ENCODE measurements around the gene EXOC3L1.

EXOC3L1 gene

GRCh38 chr16:67229906-67230808, 40.2 kb upstream of the EXOC3L1 start:
- Histone ChIP-seq H3K27me3 (ENCODE audit: control insufficient read depth, insufficient read depth, low read length) (no peaks in the 10 kb centered on the region), H3K9me3 (ENCODE audit: control insufficient read depth, insufficient read depth, low read length) (no peaks in the 10 kb centered on the region), H3K9ac (ENCODE audit: low read depth, low read length) (no peak overlapping the region), H3K36me3 (ENCODE audit: control insufficient read depth, insufficient read depth, low read length) (peaks cover 55% of the 10 kb centered on the region), H3K27ac (ENCODE audit: low read depth, low read length) (no peak overlapping the region), H3K4me1 (ENCODE audit: control insufficient read depth, insufficient read depth, low read length) (peaks cover 4% of the 10 kb centered on the region; the same call in 1 of the 2 replicates), H3K4me3 (ENCODE audit: low read depth, low read length) (no peak overlapping the region)

- peaks cover 4% of the 10 kb centered on the region; the same call in 1 of the 2 replicates for H3K4me1 ChIP-seq (ENCODE audit: control insufficient read depth, insufficient read depth, low read length)
- H3K4me3 ChIP-seq (ENCODE audit: low read depth, low read length) = no peak overlapping the region
- no peak overlapping the region for H3K9ac ChIP-seq (ENCODE audit: low read depth, low read length)
- no peak overlapping the region for H3K27ac ChIP-seq (ENCODE audit: low read depth, low read length)
- peaks cover 46% of the 10 kb centered on the region for H3K36me3 ChIP-seq (ENCODE audit: control insufficient read depth, insufficient read depth, low read length)
- no peaks in the 10 kb centered on the region for H3K9me3 ChIP-seq (ENCODE audit: control insufficient read depth, insufficient read depth, low read length)
- no peaks in the 10 kb centered on the region for H3K27me3 ChIP-seq (ENCODE audit: control insufficient read depth, insufficient read depth, low read length)
These were observed 39.0 kb upstream of the EXOC3L1 start for GRCh38 chr16:67228905-67229304.

GRCh38 chr16:67228034-67228785, 38.3 kb upstream of the EXOC3L1 start:
- Histone ChIP-seq H3K4me1 (ENCODE audit: control insufficient read depth, insufficient read depth, low read length) (peaks cover 4% of the 10 kb centered on the region; the same call in 1 of the 2 replicates), H3K9ac (ENCODE audit: low read depth, low read length) (no peak overlapping the region), H3K27ac (ENCODE audit: low read depth, low read length) (no peak overlapping the region), H3K9me3 (ENCODE audit: control insufficient read depth, insufficient read depth, low read length) (no peaks in the 10 kb centered on the region), H3K27me3 (ENCODE audit: control insufficient read depth, insufficient read depth, low read length) (no peaks in the 10 kb centered on the region), H3K4me3 (ENCODE audit: low read depth, low read length) (peak overlapping the region; percentile 92), H3K36me3 (ENCODE audit: control insufficient read depth, insufficient read depth, low read length) (peaks cover 42% of the 10 kb centered on the region)

- Histone ChIP-seq H3K27ac (ENCODE audit: low read depth, low read length) (peak overlapping the region; percentile 71), H3K4me3 (ENCODE audit: low read depth, low read length) (peak overlapping the region; percentile 92), H3K9ac (ENCODE audit: low read depth, low read length) (peak overlapping the region; percentile 71), H3K27me3 (ENCODE audit: control insufficient read depth, insufficient read depth, low read length) (no peaks in the 10 kb centered on the region), H3K36me3 (ENCODE audit: control insufficient read depth, insufficient read depth, low read length) (peaks cover 41% of the 10 kb centered on the region), H3K9me3 (ENCODE audit: control insufficient read depth, insufficient read depth, low read length) (no peaks in the 10 kb centered on the region), H3K4me1 (ENCODE audit: control insufficient read depth, insufficient read depth, low read length) (peaks cover 4% of the 10 kb centered on the region; the same call in 1 of the 2 replicates)
These were observed 37.6 kb upstream of the EXOC3L1 start for GRCh38 chr16:67227567-67227921.

GRCh38 chr16:67226804-67227566, 37.0 kb upstream of the EXOC3L1 start, which contains the start of gene TMEM208:
TSS of gene TMEM208 (plus strand) at chr16:67227130. CDS start at chr16:67227219, 89 bp downstream.
- Histone ChIP-seq H3K9me3 (ENCODE audit: control insufficient read depth, insufficient read depth, low read length) (no peaks in the 10 kb centered on the region), H3K27ac (ENCODE audit: low read depth, low read length) (peak within 1 kb of the TSS; percentile 71), H3K4me3 (ENCODE audit: low read depth, low read length) (peak within 1 kb of the TSS; percentile 92), H3K27me3 (ENCODE audit: control insufficient read depth, insufficient read depth, low read length) (no peaks in the 10 kb centered on the region), H3K9ac (ENCODE audit: low read depth, low read length) (peak within 1 kb of the TSS; percentile 71), H3K4me1 (ENCODE audit: control insufficient read depth, insufficient read depth, low read length) (peaks cover 4% of the 10 kb centered on the region; the same call in 1 of the 2 replicates), H3K36me3 (ENCODE audit: control insufficient read depth, insufficient read depth, low read length) (peaks cover 40% of the 10 kb centered on the region)

- peaks cover 4% of the 10 kb centered on the region; the same call in 1 of the 2 replicates for H3K4me1 ChIP-seq (ENCODE audit: control insufficient read depth, insufficient read depth, low read length)
- H3K9ac ChIP-seq (ENCODE audit: low read depth, low read length) = no peak overlapping the region
- H3K9me3 ChIP-seq (ENCODE audit: control insufficient read depth, insufficient read depth, low read length) = no peaks in the 10 kb centered on the region
- peak overlapping the region; percentile 92 for H3K4me3 ChIP-seq (ENCODE audit: low read depth, low read length)
- H3K36me3 ChIP-seq (ENCODE audit: control insufficient read depth, insufficient read depth, low read length) = peaks cover 34% of the 10 kb centered on the region
- no peak overlapping the region for H3K27ac ChIP-seq (ENCODE audit: low read depth, low read length)
- H3K27me3 ChIP-seq (ENCODE audit: control insufficient read depth, insufficient read depth, low read length) = no peaks in the 10 kb centered on the region
These were observed 36.4 kb upstream of the EXOC3L1 start for GRCh38 chr16:67226295-67226803.

- no peaks in the 10 kb centered on the region for H3K27me3 ChIP-seq (ENCODE audit: control insufficient read depth, insufficient read depth, low read length)
These were observed 34.1 kb upstream of the EXOC3L1 start for GRCh38 chr16:67223992-67224391.

GRCh38 chr16:67216612-67217490, 26.9 kb upstream of the EXOC3L1 start:
- Histone ChIP-seq H3K4me1 (ENCODE audit: control insufficient read depth, insufficient read depth, low read length) (no peaks in the 10 kb centered on the region), H3K9ac (ENCODE audit: low read depth, low read length) (no peak overlapping the region), H3K4me3 (ENCODE audit: low read depth, low read length) (no peak overlapping the region), H3K27me3 (ENCODE audit: control insufficient read depth, insufficient read depth, low read length) (peaks cover 4% of the 10 kb centered on the region), H3K9me3 (ENCODE audit: control insufficient read depth, insufficient read depth, low read length) (no peaks in the 10 kb centered on the region), H3K27ac (ENCODE audit: low read depth, low read length) (no peak overlapping the region), H3K36me3 (ENCODE audit: control insufficient read depth, insufficient read depth, low read length) (no peaks in the 10 kb centered on the region)

More at GRCh38 chr16:67223992-67224391, 34.1 kb upstream of the EXOC3L1 start:
- Histone ChIP-seq H3K36me3 (ENCODE audit: control insufficient read depth, insufficient read depth, low read length) (peaks cover 10% of the 10 kb centered on the region), H3K4me1 (ENCODE audit: control insufficient read depth, insufficient read depth, low read length) (peaks cover 4% of the 10 kb centered on the region; the same call in 1 of the 2 replicates), H3K27ac (ENCODE audit: low read depth, low read length) (no peak overlapping the region), H3K4me3 (ENCODE audit: low read depth, low read length) (no peak overlapping the region), H3K9ac (ENCODE audit: low read depth, low read length) (no peak overlapping the region), H3K9me3 (ENCODE audit: control insufficient read depth, insufficient read depth, low read length) (no peaks in the 10 kb centered on the region)

- no peak overlapping the region for H3K9ac ChIP-seq (ENCODE audit: low read depth, low read length)
- no peaks in the 10 kb centered on the region for H3K4me1 ChIP-seq (ENCODE audit: control insufficient read depth, insufficient read depth, low read length)
- no peaks in the 10 kb centered on the region for H3K9me3 ChIP-seq (ENCODE audit: control insufficient read depth, insufficient read depth, low read length)
- H3K27ac ChIP-seq (ENCODE audit: low read depth, low read length) = no peak overlapping the region
- H3K27me3 ChIP-seq (ENCODE audit: control insufficient read depth, insufficient read depth, low read length) = peaks cover 8% of the 10 kb centered on the region
- H3K4me3 ChIP-seq (ENCODE audit: low read depth, low read length) = no peak overlapping the region
- H3K36me3 ChIP-seq (ENCODE audit: control insufficient read depth, insufficient read depth, low read length) = no peaks in the 10 kb centered on the region
These were observed 25.8 kb upstream of the EXOC3L1 start for GRCh38 chr16:67215706-67216105.
